NT2/D1 (cell line): ENCODE data around the gene DPEP2.
A peak's percentile ranks its signal among the peaks of the same experiment; 100 is the strongest.
"Not testable (repeated sequence)": the region's sequence is repeated elsewhere in the genome, so short reads cannot be mapped to it uniquely, and the experiment has no call there.

Experiments
- DNase-seq: peaks from one replicate; pipeline ENCODE4 v3.0.0-alpha.2; 2011; ENCODE audit warnings: low read depth, low spot score
- H3K27me3 ChIP-seq: 2 replicates; pipeline ENCODE4 v1.6.0; 2011; ENCODE audit warnings: mild to moderate bottlenecking; ENCODE audit not compliant: insufficient read length, insufficient read depth
- H3K36me3 ChIP-seq: 2 replicates; pipeline ENCODE4 v1.6.1; 2011; ENCODE audit warnings: mild to moderate bottlenecking, low read length, mixed read lengths; ENCODE audit not compliant: insufficient read depth, insufficient read length
- H3K4me1 ChIP-seq: 2 replicates; pipeline ENCODE4 v1.5.1; 2011; ENCODE audit not compliant: insufficient read depth, insufficient read length
- H3K4me3 ChIP-seq: 2 replicates; pipeline ENCODE4 v1.5.1; 2011; ENCODE audit warnings: low read depth; ENCODE audit not compliant: insufficient read length
- H3K9ac ChIP-seq: 2 replicates; pipeline ENCODE4 v1.6.0; 2011; ENCODE audit warnings: low read depth; ENCODE audit not compliant: insufficient read length
- H3K9me3 ChIP-seq: 2 replicates; pipeline ENCODE4 v1.5.1; 2011; ENCODE audit warnings: mild to moderate bottlenecking, low read length; ENCODE audit not compliant: insufficient read depth
- SUZ12 ChIP-seq: IDR thresholded peaks from 2 replicates; pipeline ENCODE4 v1.6.1; 2011; ENCODE audit not compliant: insufficient read length, insufficient read depth; ENCODE audit errors: extremely low read depth
- YY1 ChIP-seq: IDR thresholded peaks from 2 replicates; pipeline ENCODE4 v1.6.1; 2011; ENCODE audit not compliant: insufficient read length, insufficient read depth
- ZNF274 ChIP-seq: IDR thresholded peaks from 2 replicates; pipeline ENCODE4 v1.6.1; 2011; ENCODE audit warnings: mild to moderate bottlenecking, low read depth, low read length

DPEP2 gene

DNA sequence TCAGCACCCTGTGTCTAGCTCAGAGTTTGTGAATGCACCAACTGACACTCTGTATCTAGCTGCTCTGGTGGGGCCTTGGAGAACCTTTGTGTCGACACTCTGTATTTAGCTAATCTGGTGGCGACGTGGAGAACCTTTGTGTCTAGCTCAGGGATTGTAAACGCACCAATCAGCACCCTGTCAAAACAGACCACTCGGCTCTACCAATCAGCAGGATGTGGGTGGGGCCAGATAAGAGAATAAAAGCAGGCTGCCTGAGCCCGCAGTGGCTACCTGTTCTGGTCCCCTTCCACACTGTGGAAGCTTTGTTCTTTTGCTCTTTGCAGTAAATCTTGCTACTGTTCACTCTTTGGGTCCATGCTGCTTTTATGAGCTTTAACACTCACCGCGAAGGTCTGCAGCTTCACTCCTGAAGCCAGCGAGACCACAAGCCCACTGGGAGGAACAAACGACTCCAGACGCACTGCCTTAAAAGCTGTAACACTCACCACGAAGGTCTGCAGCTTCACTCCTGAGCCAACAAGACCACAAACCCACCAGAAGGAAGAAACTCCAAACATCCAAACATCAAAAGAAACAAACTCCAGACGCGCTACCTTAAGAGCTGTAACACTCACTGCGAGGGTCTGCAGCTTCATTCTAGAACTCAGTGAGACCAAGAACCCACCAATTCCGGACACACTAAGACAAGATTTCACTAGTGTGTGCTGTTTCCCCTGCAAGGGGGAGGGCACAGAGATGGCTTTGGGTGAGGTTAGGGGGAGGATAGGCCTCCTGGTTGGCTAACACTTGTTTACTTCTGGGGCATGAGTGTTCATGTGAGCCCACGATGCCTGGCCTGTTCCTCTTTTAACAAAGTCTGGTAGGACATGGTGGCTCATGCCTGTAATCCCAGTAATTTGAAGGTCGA, at the start of gene DPEP2:
Gene DPEP2 (minus strand): TSS at position 706 of the 910 bp plus-strand sequence. CDS start 6,272 bp downstream, outside the sequence.
- not testable (repeated sequence) for H3K9ac ChIP-seq, H3K4me1 ChIP-seq, H3K4me3 ChIP-seq, H3K27me3 ChIP-seq, H3K9me3 ChIP-seq, H3K36me3 ChIP-seq, DNase-seq

DNA sequence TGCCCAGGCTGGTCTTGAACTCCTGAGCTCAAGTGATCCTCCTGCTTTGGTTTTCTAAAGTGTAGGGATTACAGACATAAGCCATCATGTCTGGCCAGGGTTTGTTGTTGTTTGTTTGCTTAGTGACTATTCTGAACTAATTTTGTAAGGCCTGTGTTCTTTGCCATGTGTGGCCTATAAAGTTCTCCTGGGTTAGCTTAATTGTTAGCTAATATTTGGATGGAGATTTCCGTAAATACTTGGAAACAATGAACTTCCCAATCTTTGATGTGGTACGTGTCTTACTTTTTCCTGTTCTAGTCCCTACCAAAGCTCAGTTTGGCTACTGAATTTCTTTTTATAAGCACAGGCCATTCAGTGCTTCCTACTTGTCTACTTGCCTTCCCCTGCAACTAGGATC, 48.7 kb upstream of the DPEP2 start:
- H3K9ac ChIP-seq: no peak overlapping the region
- no peaks in the 10 kb centered on the region for H3K4me1 ChIP-seq
- H3K9me3 ChIP-seq: no peaks in the 10 kb centered on the region
- TF ChIP-seq ZNF274 (no peak), SUZ12 (no peak), YY1 (no peak)
- H3K27me3 ChIP-seq: no peaks in the 10 kb centered on the region
- peaks cover 44% of the 10 kb centered on the region for H3K36me3 ChIP-seq
- DNase-seq: no peak
- no peak overlapping the region for H3K4me3 ChIP-seq

DNA sequence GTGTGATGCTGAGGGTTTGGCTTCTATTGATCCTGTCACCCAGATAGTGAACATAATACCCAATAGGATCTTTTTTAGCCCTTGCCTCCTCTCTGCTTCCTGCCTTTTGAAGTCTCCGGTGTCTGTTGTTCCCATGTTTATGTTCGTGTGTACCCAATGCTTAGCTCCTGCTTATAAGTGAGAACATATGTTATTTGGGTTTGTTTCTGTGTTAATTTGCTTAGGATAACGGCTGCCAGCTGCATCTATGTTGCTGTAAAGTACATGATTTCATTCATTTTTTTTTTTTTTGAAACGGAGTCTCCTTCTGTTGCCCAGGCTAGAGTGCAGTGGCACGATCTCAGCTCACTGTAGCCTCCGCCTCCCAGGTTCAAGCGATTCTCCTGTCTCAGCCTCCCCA, 46.8 kb upstream of the DPEP2 start:
- Histone ChIP-seq H3K4me3 (no peak overlapping the region), H3K27me3 (no peaks in the 10 kb centered on the region), H3K9me3 (no peaks in the 10 kb centered on the region), H3K4me1 (no peaks in the 10 kb centered on the region), H3K36me3 (peaks cover 49% of the 10 kb centered on the region), H3K9ac (no peak overlapping the region)
- DNase-seq: no peak
- TF ChIP-seq ZNF274 (no peak), YY1 (no peak), SUZ12 (no peak)

GRCh38 chr16:68041783-68042182, 42.5 kb upstream of the DPEP2 start:
- Histone ChIP-seq H3K9ac (no peak overlapping the region), H3K36me3 (peaks cover 32% of the 10 kb centered on the region), H3K4me3 (no peak overlapping the region), H3K27me3 (no peaks in the 10 kb centered on the region), H3K4me1 (no peaks in the 10 kb centered on the region), H3K9me3 (no peaks in the 10 kb centered on the region)
- TF ChIP-seq SUZ12 (no peak), ZNF274 (no peak), YY1 (no peak)
- DNase-seq: no peak

- Histone ChIP-seq H3K9me3 (no peaks in the 10 kb centered on the region), H3K27me3 (no peaks in the 10 kb centered on the region), H3K4me3 (no peak overlapping the region), H3K36me3 (peaks cover 32% of the 10 kb centered on the region), H3K4me1 (no peaks in the 10 kb centered on the region), H3K9ac (no peak overlapping the region)
- TF ChIP-seq YY1 (no peak), ZNF274 (no peak), SUZ12 (no peak)
- DNase-seq: peak; percentile 63
Measured at GRCh38 chr16:68040506-68041288, 41.4 kb upstream of the DPEP2 start.

DNA sequence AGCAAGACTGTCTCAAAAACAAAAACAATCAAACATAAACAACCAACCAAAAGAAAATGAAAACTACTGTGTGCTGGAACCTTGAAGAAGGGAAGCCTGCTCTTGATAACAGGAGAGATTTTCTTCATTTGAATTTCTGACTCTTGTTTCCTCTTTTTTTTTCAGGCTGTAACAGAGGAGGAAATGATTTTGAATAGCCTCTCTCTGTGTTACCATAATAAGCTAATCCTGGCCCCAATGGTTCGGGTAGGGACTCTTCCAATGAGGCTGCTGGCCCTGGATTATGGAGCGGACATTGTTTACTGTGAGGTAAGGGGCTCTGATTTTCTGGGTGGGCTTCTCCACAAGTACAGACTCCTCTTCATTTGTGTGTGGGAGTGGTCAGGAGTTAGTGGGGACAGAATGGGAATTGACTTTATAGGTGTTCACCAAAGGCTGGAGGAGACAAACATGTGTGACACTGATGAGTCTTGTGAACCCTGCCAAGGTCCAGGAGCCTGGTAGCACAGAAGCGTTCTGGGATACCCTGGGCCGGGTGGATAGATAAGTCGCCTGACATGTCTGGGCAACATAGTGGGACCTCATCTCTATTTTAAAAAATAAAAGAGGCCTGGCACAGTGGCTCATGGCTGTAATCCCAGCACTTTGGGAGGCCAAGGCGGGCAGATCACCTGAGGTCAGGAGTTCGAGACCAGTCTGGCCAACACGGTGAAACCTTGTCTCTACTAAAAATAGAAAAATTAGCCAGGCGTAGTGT, 38.7 kb upstream of the DPEP2 start:
- no peak overlapping the region for H3K4me3 ChIP-seq
- no peak for TF ChIP-seq ZNF274
- TF ChIP-seq YY1: no peak
- TF ChIP-seq SUZ12: no peak
- no peaks in the 10 kb centered on the region for H3K9me3 ChIP-seq
- DNase-seq: no peak
- no peak overlapping the region for H3K9ac ChIP-seq
- H3K4me1 ChIP-seq: no peaks in the 10 kb centered on the region
- H3K27me3 ChIP-seq: no peaks in the 10 kb centered on the region
- H3K36me3 ChIP-seq: peaks cover 36% of the 10 kb centered on the region
